ENCODE data around the gene ANKRD44.

Gene ANKRD44

DNA sequence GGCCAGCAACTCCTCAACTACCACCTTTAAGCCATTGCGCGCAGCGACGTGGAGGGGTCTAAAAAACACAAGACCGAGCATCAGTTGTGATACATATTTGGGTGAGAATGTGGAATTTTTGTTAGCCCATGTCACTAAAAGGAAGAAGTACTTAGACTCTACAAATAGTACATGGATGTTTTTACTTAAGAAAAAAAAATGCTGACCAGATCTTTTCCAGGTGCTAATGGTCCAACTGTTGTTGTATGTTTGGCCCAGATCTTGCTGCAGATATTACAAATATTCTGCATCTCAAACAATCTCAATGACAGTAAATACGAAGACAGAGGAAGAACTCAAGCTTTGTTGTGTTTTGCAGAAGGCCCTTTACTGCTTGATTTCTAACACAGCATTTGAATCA, 317.0 kb downstream of the ANKRD44 start:
- no peak for DNase-seq (ENCODE audit: low read depth, low spot score)
- H3K36me3 ChIP-seq (ENCODE audit: insufficient read depth, insufficient read length, low read length): no peaks in the 10 kb centered on the region
- H3K9ac ChIP-seq (ENCODE audit: insufficient read length, low read depth): no peak overlapping the region
- no peaks in the 10 kb centered on the region for H3K4me1 ChIP-seq (ENCODE audit: insufficient read depth, insufficient read length)
- H3K9me3 ChIP-seq (ENCODE audit: insufficient read depth, low read length): no peaks in the 10 kb centered on the region
- no peaks in the 10 kb centered on the region for H3K27me3 ChIP-seq (ENCODE audit: insufficient read depth, insufficient read length)
- TF ChIP-seq YY1 (IDR thresholded peaks at IDR 0.05; ENCODE audit: insufficient read depth, insufficient read length): no peak
- TF ChIP-seq SUZ12 (IDR thresholded peaks at IDR 0.05; ENCODE audit: extremely low read depth, insufficient read depth, insufficient read length): no peak
- no peak for TF ChIP-seq ZNF274 (IDR thresholded peaks at IDR 0.05; ENCODE audit: low read depth, low read length)
- no peak overlapping the region for H3K4me3 ChIP-seq (ENCODE audit: insufficient read length, low read depth)

GRCh38 chr2:196992466-196992865, 318.1 kb downstream of the ANKRD44 start:
- no peak for TF ChIP-seq ZNF274 (IDR thresholded peaks at IDR 0.05; ENCODE audit: low read depth, low read length)
- no peak for TF ChIP-seq SUZ12 (IDR thresholded peaks at IDR 0.05; ENCODE audit: extremely low read depth, insufficient read depth, insufficient read length)
- TF ChIP-seq YY1 (IDR thresholded peaks at IDR 0.05; ENCODE audit: insufficient read depth, insufficient read length): no peak
- DNase-seq (ENCODE audit: low read depth, low spot score): no peak
- no peaks in the 10 kb centered on the region for H3K4me1 ChIP-seq (ENCODE audit: insufficient read depth, insufficient read length)
- H3K4me3 ChIP-seq (ENCODE audit: insufficient read length, low read depth): no peak overlapping the region
- no peaks in the 10 kb centered on the region for H3K9me3 ChIP-seq (ENCODE audit: insufficient read depth, low read length)
- H3K27me3 ChIP-seq (ENCODE audit: insufficient read depth, insufficient read length): no peaks in the 10 kb centered on the region
- no peaks in the 10 kb centered on the region for H3K36me3 ChIP-seq (ENCODE audit: insufficient read depth, insufficient read length, low read length)
- H3K9ac ChIP-seq (ENCODE audit: insufficient read length, low read depth): no peak overlapping the region

GRCh38 chr2:196990788-196991461, 319.7 kb downstream of the ANKRD44 start:
- no peaks in the 10 kb centered on the region for H3K9me3 ChIP-seq (ENCODE audit: insufficient read depth, low read length)
- DNase-seq (ENCODE audit: low read depth, low spot score): no peak
- no peak overlapping the region for H3K4me3 ChIP-seq (ENCODE audit: insufficient read length, low read depth)
- H3K27me3 ChIP-seq (ENCODE audit: insufficient read depth, insufficient read length): no peaks in the 10 kb centered on the region
- H3K4me1 ChIP-seq (ENCODE audit: insufficient read depth, insufficient read length): no peaks in the 10 kb centered on the region
- no peaks in the 10 kb centered on the region for H3K36me3 ChIP-seq (ENCODE audit: insufficient read depth, insufficient read length, low read length)
- TF ChIP-seq ZNF274 (IDR thresholded peaks at IDR 0.05; ENCODE audit: low read depth, low read length): no peak
- no peak overlapping the region for H3K9ac ChIP-seq (ENCODE audit: insufficient read length, low read depth)

- no peak for DNase-seq (ENCODE audit: low read depth, low spot score)
- Histone ChIP-seq H3K27me3 (ENCODE audit: insufficient read depth, insufficient read length) (no peaks in the 10 kb centered on the region), H3K4me3 (ENCODE audit: insufficient read length, low read depth) (no peak overlapping the region), H3K36me3 (ENCODE audit: insufficient read depth, insufficient read length, low read length) (no peaks in the 10 kb centered on the region), H3K9ac (ENCODE audit: insufficient read length, low read depth) (no peak overlapping the region), H3K4me1 (ENCODE audit: insufficient read depth, insufficient read length) (no peaks in the 10 kb centered on the region), H3K9me3 (ENCODE audit: insufficient read depth, low read length) (no peaks in the 10 kb centered on the region)
- TF ChIP-seq ZNF274 (IDR thresholded peaks at IDR 0.05; ENCODE audit: low read depth, low read length): no peak
These were observed 320.5 kb downstream of the ANKRD44 start for GRCh38 chr2:196990092-196990491.

DNA sequence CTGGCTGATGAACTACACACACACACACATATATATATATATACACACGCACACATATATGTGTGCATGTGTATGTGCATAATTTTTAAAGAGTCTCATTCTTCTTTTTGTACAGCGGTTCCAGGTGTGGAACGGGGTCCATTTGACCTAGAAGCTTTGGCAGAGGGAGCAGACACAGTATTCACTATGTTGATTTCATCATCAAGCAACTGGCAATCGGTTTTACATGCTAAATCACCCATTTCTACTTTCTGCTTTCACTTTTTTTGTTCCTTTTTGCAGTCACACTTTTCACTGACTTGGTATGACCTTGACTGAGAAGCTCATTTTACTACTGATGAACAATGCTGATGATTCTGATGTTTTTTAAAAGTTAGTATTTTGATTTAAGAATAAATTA, 321.1 kb downstream of the ANKRD44 start:
- Histone ChIP-seq H3K4me3 (ENCODE audit: insufficient read length, low read depth) (no peak overlapping the region), H3K9ac (ENCODE audit: insufficient read length, low read depth) (no peak overlapping the region), H3K27me3 (ENCODE audit: insufficient read depth, insufficient read length) (no peaks in the 10 kb centered on the region), H3K4me1 (ENCODE audit: insufficient read depth, insufficient read length) (no peaks in the 10 kb centered on the region), H3K36me3 (ENCODE audit: insufficient read depth, insufficient read length, low read length) (no peaks in the 10 kb centered on the region), H3K9me3 (ENCODE audit: insufficient read depth, low read length) (no peaks in the 10 kb centered on the region)
- TF ChIP-seq SUZ12 (IDR thresholded peaks at IDR 0.05; ENCODE audit: extremely low read depth, insufficient read depth, insufficient read length): no peak
- TF ChIP-seq ZNF274 (IDR thresholded peaks at IDR 0.05; ENCODE audit: low read depth, low read length): no peak
- TF ChIP-seq YY1 (IDR thresholded peaks at IDR 0.05; ENCODE audit: insufficient read depth, insufficient read length): no peak
- no peak for DNase-seq (ENCODE audit: low read depth, low spot score)

- H3K4me3 ChIP-seq (ENCODE audit: insufficient read length, low read depth): no peak overlapping the region
- H3K9ac ChIP-seq (ENCODE audit: insufficient read length, low read depth): no peak overlapping the region
- no peaks in the 10 kb centered on the region for H3K27me3 ChIP-seq (ENCODE audit: insufficient read depth, insufficient read length)
- TF ChIP-seq ZNF274 (IDR thresholded peaks at IDR 0.05; ENCODE audit: low read depth, low read length) (no peak), SUZ12 (IDR thresholded peaks at IDR 0.05; ENCODE audit: extremely low read depth, insufficient read depth, insufficient read length) (no peak), YY1 (IDR thresholded peaks at IDR 0.05; ENCODE audit: insufficient read depth, insufficient read length) (no peak)
- no peaks in the 10 kb centered on the region for H3K9me3 ChIP-seq (ENCODE audit: insufficient read depth, low read length)
- H3K36me3 ChIP-seq (ENCODE audit: insufficient read depth, insufficient read length, low read length): no peaks in the 10 kb centered on the region
- H3K4me1 ChIP-seq (ENCODE audit: insufficient read depth, insufficient read length): no peaks in the 10 kb centered on the region
- DNase-seq (ENCODE audit: low read depth, low spot score): no peak
These were observed 321.9 kb downstream of the ANKRD44 start for GRCh38 chr2:196988639-196989038.

DNA sequence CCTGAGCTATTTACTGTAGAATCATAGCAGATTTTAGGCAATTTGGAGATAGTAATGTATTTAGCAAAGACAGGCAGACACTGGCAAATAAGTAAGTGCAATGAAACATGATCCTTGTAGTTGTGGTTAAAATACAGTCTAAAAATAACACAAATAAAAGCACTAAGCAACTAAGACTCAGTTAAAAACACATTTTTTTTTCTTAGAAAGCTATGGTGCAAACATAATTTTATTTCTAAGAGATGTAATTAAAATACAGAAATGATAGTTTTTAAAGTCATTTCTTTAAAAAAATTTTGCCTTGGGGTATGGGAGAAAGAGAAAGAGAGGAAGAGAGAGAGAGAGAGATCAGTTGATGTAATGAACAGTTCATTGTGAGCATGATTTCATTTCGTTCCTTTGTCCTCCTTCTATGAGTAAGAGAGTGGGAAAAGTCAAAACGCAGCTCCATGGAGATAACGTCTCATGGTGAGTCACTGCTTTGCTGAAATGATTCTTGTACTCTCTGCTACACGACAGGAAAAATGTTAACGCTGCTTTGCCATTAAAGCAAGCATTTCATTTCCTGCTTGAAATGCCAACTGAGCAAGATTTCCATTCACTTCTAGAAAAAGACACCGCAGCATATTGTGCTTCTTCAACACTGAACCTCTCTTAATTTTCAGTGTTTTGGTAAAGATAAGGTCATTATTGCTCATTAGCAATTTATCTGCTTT, 322.8 kb downstream of the ANKRD44 start:
- H3K36me3 ChIP-seq (ENCODE audit: insufficient read depth, insufficient read length, low read length): no peaks in the 10 kb centered on the region
- no peak for TF ChIP-seq YY1 (IDR thresholded peaks at IDR 0.05; ENCODE audit: insufficient read depth, insufficient read length)
- H3K9me3 ChIP-seq (ENCODE audit: insufficient read depth, low read length): no peaks in the 10 kb centered on the region
- H3K27me3 ChIP-seq (ENCODE audit: insufficient read depth, insufficient read length): no peaks in the 10 kb centered on the region
- DNase-seq (ENCODE audit: low read depth, low spot score): no peak
- no peak overlapping the region for H3K9ac ChIP-seq (ENCODE audit: insufficient read length, low read depth)
- H3K4me3 ChIP-seq (ENCODE audit: insufficient read length, low read depth): no peak overlapping the region
- H3K4me1 ChIP-seq (ENCODE audit: insufficient read depth, insufficient read length): no peaks in the 10 kb centered on the region
